GM13977 (cell line): ENCODE measurements around the gene EIF4A3.
A peak's percentile ranks its signal among the peaks of the same experiment; 100 is the strongest.

Experiments
- DNase-seq: peaks from one replicate; pipeline ENCODE4 v3.0.0; 2012; ENCODE audit warnings: low spot score
- CTCF ChIP-seq: IDR thresholded peaks from 2 replicates; pipeline ENCODE4 v1.5.1; 2012; ENCODE audit warnings: mild to moderate bottlenecking, control low read depth; ENCODE audit not compliant: insufficient read depth; ENCODE audit errors: extremely low read depth, missing control alignments
- in situ Hi-C: fragments of 300-500 bp; cut with MboI; formaldehyde crosslinking; loops from one replicate; pipeline ENCODE4 v1.12.0; 2022; ENCODE audit warnings: low sequenced_read_pairs, low pct_unique_long_range_greater_than_20kb, mixed read lengths, inconsistent platforms; ENCODE audit not compliant: unreplicated experiment

The EIF4A3 gene

DNA sequence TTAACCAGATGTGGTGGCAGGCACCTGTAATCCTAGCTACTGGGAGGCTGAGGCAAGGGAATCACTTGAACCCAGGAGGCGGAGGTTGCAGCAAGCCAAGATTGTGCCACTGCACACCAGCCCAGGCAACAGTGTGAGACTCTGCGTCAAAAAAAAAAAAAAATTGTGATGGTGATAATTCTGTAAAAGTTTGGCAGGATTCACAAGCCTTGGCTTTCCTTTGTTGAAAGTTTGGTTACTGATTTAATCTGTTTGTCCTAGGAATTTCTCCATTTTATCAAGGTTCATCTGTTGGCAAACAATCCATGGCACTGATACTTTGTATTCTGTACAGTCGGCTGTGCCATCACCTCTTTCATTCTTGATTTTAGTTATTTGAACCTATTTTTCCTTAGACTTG, 15.9 kb downstream of the EIF4A3 start:
- no peak for TF ChIP-seq CTCF
- no peak for DNase-seq
- in situ Hi-C loops: no loop called here

GRCh38 chr17:80129006-80129565, 17.8 kb downstream of the EIF4A3 start:
- in situ Hi-C loops: no loop called here
- DNase-seq: no peak
- no peak for TF ChIP-seq CTCF

GRCh38 chr17:80126449-80126715, 20.5 kb downstream of the EIF4A3 start:
- in situ Hi-C loops: no loop called here
- TF ChIP-seq CTCF: no peak
- DNase-seq: no peak

GRCh38 chr17:80125656-80126448, 21.1 kb downstream of the EIF4A3 start:
- no peak for TF ChIP-seq CTCF
- no peak for DNase-seq
- in situ Hi-C loops: no loop called here

- TF ChIP-seq CTCF: peak; percentile 38
- in situ Hi-C loops: no loop called here
- DNase-seq: peak; percentile 37
Measured at GRCh38 chr17:80124351-80124981, 22.5 kb downstream of the EIF4A3 start.

DNA sequence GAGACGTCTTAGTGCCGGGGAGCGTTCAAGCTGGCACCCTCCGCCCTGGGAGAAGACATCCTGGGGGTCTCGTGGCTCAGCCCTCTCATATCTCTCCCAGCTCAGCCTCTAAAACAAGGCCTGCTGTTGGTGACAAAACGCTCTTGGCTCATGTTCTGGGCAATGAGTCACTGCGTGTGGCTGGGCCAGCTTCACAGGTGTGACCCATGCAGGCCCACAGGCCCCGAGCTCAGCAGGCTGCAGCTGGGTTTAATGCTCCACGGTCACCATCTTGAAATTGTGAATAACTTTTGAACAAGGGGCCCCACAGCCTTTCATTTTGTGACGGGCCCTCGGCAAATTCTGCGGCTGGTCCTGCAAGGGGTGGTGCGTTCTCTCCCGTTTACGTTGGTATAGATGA, 23.1 kb downstream of the EIF4A3 start:
- in situ Hi-C loops: no loop called here
- no peak for TF ChIP-seq CTCF
- peak; percentile 14 for DNase-seq
